Measurements from ENCODE around the gene LMO2.
"Not testable (repeated sequence)": the region's sequence is repeated elsewhere in the genome, so short reads cannot be mapped to it uniquely, and the experiment has no call there.

The LMO2 gene

GRCh38 chr11:33926671-33927552, 35.0 kb upstream of the LMO2 start:
- no peaks in the 10 kb centered on the region for H3K9me3 ChIP-seq (ENCODE audit: low read length)
- no peak overlapping the region for H2AFZ ChIP-seq (ENCODE audit: low read depth, low read length)
- no peak overlapping the region for H3K4me3 ChIP-seq (ENCODE audit: low read length)
- H3K27me3 ChIP-seq (ENCODE audit: insufficient read depth, low read length), result no peaks in the 10 kb centered on the region
- no peaks in the 10 kb centered on the region for H3K4me1 ChIP-seq (ENCODE audit: insufficient read depth, low read length)
- H3K36me3 ChIP-seq (ENCODE audit: insufficient read depth, low read length), result no peaks in the 10 kb centered on the region

DNA sequence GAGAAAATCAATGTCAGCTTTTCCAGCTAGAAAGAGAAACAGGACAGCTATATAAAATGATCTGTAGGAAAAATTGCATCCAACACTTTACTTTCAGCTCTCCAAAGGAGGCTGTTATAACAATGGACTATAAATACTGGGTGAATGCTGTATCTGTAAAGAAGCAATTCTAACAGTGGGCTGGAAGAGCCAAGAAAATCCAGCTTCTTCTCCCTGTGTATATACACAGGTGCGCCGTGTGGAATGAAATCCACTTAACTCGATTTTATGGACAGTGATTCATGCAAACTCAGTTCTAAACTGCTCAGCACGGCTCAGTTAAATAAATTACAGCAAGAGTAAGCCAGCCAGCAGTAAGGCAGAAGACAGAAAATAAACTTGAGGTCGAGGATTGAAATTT, 32.5 kb upstream of the LMO2 start:
- H3K4me1 ChIP-seq (ENCODE audit: insufficient read depth, low read length), result no peaks in the 10 kb centered on the region
- H3K9me3 ChIP-seq (ENCODE audit: low read length), result no peaks in the 10 kb centered on the region

DNA sequence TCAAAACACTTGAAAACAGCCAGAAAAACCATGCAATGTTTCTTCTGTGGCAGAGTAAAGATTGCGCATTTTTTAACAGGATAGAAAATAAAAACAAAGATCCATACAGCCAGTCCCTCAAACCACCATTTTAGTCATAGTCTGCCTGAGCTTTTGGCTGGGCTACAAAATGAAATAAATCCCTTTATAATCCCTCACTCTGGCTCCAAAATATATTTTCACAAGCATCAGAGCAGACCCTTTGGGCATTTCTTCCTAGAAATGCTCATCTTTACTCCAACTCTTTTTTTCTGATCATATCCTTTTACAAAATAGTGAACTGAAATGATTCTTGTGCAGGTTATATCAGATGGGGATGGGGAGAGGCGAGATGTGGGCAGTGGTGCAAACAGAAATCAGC, 31.8 kb upstream of the LMO2 start:
- Histone ChIP-seq H2AFZ (ENCODE audit: low read depth, low read length) (no peak overlapping the region), H3K4me1 (ENCODE audit: insufficient read depth, low read length) (no peaks in the 10 kb centered on the region), H3K9me3 (ENCODE audit: low read length) (no peaks in the 10 kb centered on the region), H3K36me3 (ENCODE audit: insufficient read depth, low read length) (no peaks in the 10 kb centered on the region), H3K4me3 (ENCODE audit: low read length) (no peak overlapping the region), H3K27me3 (ENCODE audit: insufficient read depth, low read length) (no peaks in the 10 kb centered on the region)

More for the DNA sequence above, 32.5 kb upstream of the LMO2 start:
- Histone ChIP-seq H3K4me3 (ENCODE audit: low read length) (no peak overlapping the region), H3K27me3 (ENCODE audit: insufficient read depth, low read length) (no peaks in the 10 kb centered on the region), H2AFZ (ENCODE audit: low read depth, low read length) (no peak overlapping the region), H3K36me3 (ENCODE audit: insufficient read depth, low read length) (no peaks in the 10 kb centered on the region)

DNA sequence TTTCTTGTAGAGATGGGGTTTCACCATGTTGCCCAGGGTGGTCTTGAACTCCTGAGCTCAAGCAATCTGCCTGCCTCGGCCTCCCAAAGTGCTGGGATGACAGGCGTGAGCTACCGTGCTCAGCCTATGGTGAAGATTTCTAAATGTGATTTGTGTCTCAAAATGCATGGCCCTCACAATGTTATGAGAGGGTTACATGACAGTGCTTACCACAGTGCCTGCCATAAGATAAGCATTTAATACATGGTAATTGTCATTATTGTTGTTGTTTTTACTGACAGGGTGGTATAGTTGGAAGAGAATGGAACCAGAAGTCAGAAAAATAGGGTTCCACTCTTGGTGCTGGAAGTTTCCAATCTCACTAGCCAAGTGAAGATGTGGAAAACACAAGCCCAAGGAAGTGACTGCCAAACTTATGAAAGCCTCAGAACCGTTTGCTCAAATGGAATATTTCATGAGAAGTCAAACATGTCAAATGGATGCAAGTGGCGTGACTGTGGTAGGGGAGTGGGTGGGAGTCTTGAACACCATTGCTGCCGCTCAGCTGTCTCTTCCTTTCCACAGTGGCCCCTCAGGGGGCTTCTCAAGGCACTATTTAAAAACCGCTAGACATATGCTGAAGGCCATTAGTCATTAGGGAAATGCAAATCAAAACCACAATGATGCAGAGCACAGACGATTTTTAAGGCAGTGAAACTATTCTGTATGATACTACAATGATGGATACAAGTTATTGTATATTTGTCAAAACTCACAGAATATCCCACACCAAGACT, 29.1 kb upstream of the LMO2 start:
- H2AFZ ChIP-seq (ENCODE audit: low read depth, low read length), result no peak overlapping the region
- no peak overlapping the region for H3K4me3 ChIP-seq (ENCODE audit: low read length)
- H3K9me3 ChIP-seq (ENCODE audit: low read length), result no peaks in the 10 kb centered on the region
- no peaks in the 10 kb centered on the region for H3K36me3 ChIP-seq (ENCODE audit: insufficient read depth, low read length)
- H3K27me3 ChIP-seq (ENCODE audit: insufficient read depth, low read length), result peaks cover 3% of the 10 kb centered on the region
- no peaks in the 10 kb centered on the region for H3K4me1 ChIP-seq (ENCODE audit: insufficient read depth, low read length)

DNA sequence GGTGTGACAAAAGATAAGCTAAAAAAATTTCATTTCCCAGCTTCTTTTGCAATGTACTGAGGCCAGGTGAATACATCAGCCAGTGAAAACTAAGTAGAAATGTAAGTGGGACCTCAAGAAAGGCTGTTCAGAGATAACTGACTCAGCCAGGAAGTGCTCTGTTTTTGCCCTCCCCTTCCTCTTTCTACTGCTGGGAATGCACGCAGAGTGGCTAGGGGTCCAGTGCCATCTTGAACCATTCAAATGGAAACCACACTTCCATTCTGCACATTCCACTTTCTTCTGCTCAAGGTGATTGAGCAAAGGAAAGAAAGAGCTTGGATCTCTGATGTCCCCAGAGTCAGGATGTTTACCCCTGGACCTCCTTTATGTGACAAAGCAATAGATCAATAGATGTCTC, 27.8 kb upstream of the LMO2 start:
- Histone ChIP-seq H2AFZ (ENCODE audit: low read depth, low read length) (no peak overlapping the region), H3K27me3 (ENCODE audit: insufficient read depth, low read length) (peaks cover 3% of the 10 kb centered on the region), H3K4me1 (ENCODE audit: insufficient read depth, low read length) (no peaks in the 10 kb centered on the region), H3K36me3 (ENCODE audit: insufficient read depth, low read length) (no peaks in the 10 kb centered on the region), H3K4me3 (ENCODE audit: low read length) (no peak overlapping the region), H3K9me3 (ENCODE audit: low read length) (no peaks in the 10 kb centered on the region)

DNA sequence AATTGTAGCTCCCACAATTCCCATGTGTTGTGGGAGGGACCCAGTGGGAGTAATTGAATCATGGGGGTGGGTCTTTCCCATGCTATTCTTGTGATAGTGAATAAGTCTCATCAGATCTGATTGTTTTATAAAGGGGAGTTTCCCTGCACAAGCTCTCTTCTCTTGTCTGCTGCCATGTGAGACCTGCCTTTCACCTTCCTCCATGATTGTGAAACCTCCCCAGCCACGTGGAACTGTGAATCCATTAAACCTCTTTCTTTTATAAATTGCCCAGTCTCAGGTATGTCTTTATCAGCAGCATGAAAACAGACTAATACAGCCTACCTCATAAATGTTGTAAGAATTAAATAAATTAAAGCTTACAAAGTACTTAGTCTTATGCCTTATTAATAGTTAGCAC, 25.5 kb upstream of the LMO2 start:
- not testable (repeated sequence) for H3K9me3 ChIP-seq (ENCODE audit: low read length); H3K27me3 ChIP-seq (ENCODE audit: insufficient read depth, low read length); H2AFZ ChIP-seq (ENCODE audit: low read depth, low read length); H3K4me1 ChIP-seq (ENCODE audit: insufficient read depth, low read length); H3K36me3 ChIP-seq (ENCODE audit: insufficient read depth, low read length); H3K4me3 ChIP-seq (ENCODE audit: low read length)

DNA sequence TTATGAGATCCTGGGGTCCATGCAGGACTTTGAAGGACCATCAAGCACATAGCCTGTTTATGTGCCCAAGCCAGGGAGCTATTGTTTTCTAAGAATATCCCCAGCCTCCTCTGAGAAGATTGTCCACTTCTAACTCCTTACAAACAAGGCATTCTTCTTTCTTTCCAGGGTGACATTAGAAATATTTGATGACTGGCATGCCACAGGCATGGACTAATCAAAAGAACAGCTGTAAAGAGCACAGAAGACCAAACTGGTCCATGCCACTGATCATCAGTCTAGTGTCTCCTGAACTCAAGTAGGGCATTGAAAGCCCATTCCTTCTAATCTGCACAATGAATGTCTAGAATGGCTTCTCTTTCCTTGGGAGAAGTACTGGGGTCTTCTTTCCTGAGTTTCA, 24.9 kb upstream of the LMO2 start:
- no peak overlapping the region for H2AFZ ChIP-seq (ENCODE audit: low read depth, low read length)
- H3K4me3 ChIP-seq (ENCODE audit: low read length), result no peak overlapping the region
- H3K9me3 ChIP-seq (ENCODE audit: low read length), result no peaks in the 10 kb centered on the region
- H3K27me3 ChIP-seq (ENCODE audit: insufficient read depth, low read length), result peaks cover 3% of the 10 kb centered on the region
- no peaks in the 10 kb centered on the region for H3K36me3 ChIP-seq (ENCODE audit: insufficient read depth, low read length)
- no peaks in the 10 kb centered on the region for H3K4me1 ChIP-seq (ENCODE audit: insufficient read depth, low read length)

- no peaks in the 10 kb centered on the region for H3K9me3 ChIP-seq (ENCODE audit: low read length)
- H3K4me3 ChIP-seq (ENCODE audit: low read length), result no peak overlapping the region
- H3K4me1 ChIP-seq (ENCODE audit: insufficient read depth, low read length), result no peaks in the 10 kb centered on the region
- H3K36me3 ChIP-seq (ENCODE audit: insufficient read depth, low read length), result no peaks in the 10 kb centered on the region
- H3K27me3 ChIP-seq (ENCODE audit: insufficient read depth, low read length), result peaks cover 3% of the 10 kb centered on the region
- H2AFZ ChIP-seq (ENCODE audit: low read depth, low read length), result no peak overlapping the region
These were observed 23.6 kb upstream of the LMO2 start for GRCh38 chr11:33915526-33915925.

DNA sequence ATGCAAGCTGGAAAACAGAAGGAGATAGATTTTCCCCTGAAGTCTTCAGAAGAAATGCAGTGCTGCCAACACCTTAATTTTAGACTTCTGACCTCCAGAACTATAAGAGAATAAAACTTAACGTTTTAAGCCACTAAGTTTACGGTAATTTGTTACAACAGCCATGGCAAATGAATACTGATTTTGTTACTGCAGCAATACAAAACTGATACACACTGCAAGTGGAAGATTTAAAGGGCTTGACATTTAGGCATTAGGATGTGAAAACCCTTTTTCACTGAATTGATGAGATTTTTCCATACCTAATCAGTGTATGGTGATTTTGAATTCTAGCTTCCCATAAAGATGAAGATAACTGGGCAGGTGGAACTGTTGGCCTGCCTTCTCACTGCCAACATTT, 22.1 kb upstream of the LMO2 start:
- Histone ChIP-seq H3K4me1 (ENCODE audit: insufficient read depth, low read length) (no peaks in the 10 kb centered on the region), H3K4me3 (ENCODE audit: low read length) (no peak overlapping the region), H2AFZ (ENCODE audit: low read depth, low read length) (no peak overlapping the region), H3K36me3 (ENCODE audit: insufficient read depth, low read length) (no peaks in the 10 kb centered on the region), H3K27me3 (ENCODE audit: insufficient read depth, low read length) (peaks cover 3% of the 10 kb centered on the region), H3K9me3 (ENCODE audit: low read length) (no peaks in the 10 kb centered on the region)

- no peaks in the 10 kb centered on the region for H3K4me1 ChIP-seq (ENCODE audit: insufficient read depth, low read length)
- no peaks in the 10 kb centered on the region for H3K9me3 ChIP-seq (ENCODE audit: low read length)
- H2AFZ ChIP-seq (ENCODE audit: low read depth, low read length), result no peak overlapping the region
- no peaks in the 10 kb centered on the region for H3K36me3 ChIP-seq (ENCODE audit: insufficient read depth, low read length)
- no peak overlapping the region for H3K4me3 ChIP-seq (ENCODE audit: low read length)
- H3K27me3 ChIP-seq (ENCODE audit: insufficient read depth, low read length), result peaks cover 3% of the 10 kb centered on the region
These were observed 20.8 kb upstream of the LMO2 start for GRCh38 chr11:33912405-33913361.

GRCh38 chr11:33910958-33911339, 19.1 kb upstream of the LMO2 start:
- Histone ChIP-seq H3K27me3 (ENCODE audit: insufficient read depth, low read length) (peaks cover 2% of the 10 kb centered on the region), H3K4me3 (ENCODE audit: low read length) (no peak overlapping the region), H3K4me1 (ENCODE audit: insufficient read depth, low read length) (peaks cover 11% of the 10 kb centered on the region), H3K36me3 (ENCODE audit: insufficient read depth, low read length) (no peaks in the 10 kb centered on the region), H2AFZ (ENCODE audit: low read depth, low read length) (no peak overlapping the region), H3K9me3 (ENCODE audit: low read length) (no peaks in the 10 kb centered on the region)

DNA sequence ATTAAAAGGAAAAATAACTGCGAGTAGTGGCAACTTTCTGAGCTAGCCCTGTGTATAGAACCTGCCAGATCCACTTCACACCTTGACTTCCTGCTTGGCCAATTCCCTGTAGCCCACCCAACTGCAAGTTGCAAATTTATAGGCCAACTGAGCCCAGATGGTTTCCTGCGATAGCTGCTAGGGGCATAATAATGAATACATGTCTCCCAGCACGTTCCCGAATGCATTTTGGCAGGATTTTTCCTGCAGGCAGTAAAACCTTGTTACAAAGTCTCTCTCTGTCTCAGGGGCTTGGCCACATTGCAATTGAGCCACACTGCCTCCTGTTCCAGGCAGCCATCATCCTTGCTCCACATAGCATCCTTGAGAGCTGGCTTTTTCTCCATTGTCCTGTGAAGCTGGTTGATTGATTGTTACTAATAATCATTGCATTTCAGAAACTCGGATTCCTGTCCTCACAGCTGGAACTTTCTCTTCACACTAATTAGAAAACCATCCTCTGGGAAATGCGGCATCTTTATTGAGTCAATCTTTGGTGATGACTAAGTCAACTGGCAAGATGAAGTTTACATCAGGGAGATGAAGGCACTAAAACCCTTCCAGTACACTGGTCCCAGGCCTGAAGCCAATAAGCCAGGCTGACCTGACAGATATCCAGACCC, 18.6 kb upstream of the LMO2 start:
- no peak overlapping the region for H2AFZ ChIP-seq (ENCODE audit: low read depth, low read length)
- H3K36me3 ChIP-seq (ENCODE audit: insufficient read depth, low read length), result no peaks in the 10 kb centered on the region
- H3K4me3 ChIP-seq (ENCODE audit: low read length), result no peak overlapping the region
- H3K9me3 ChIP-seq (ENCODE audit: low read length), result peaks cover 4% of the 10 kb centered on the region
- H3K4me1 ChIP-seq (ENCODE audit: insufficient read depth, low read length), result peaks cover 11% of the 10 kb centered on the region
- peaks cover 2% of the 10 kb centered on the region for H3K27me3 ChIP-seq (ENCODE audit: insufficient read depth, low read length)

All from neuron (in vitro differentiated cells).